HepG2 (cell line): ENCODE measurements around the gene SH3D21. TPM values are rescaled to one million over a fixed set of nuclear protein-coding genes. Genes with fewer than 3 reads are reported as not detected.

Experiments
- FOXA1 ChIP-seq, 2 experiments: fragments of 450-650 bp in 1 of 2; sonication (generic) in 1 of 2; formaldehyde crosslinking in 1 of 2; IDR thresholded peaks; 2 replicates each; pipeline versions ENCODE4 v1.4.0 to v1.6.1; 2016 to 2020; ENCODE audit warnings: missing genetic modification reagents in 1 of 2
- IRF2 ChIP-seq: IDR thresholded peaks from 2 replicates; pipeline ENCODE4 v1.6.1; 2018; ENCODE audit warnings: missing genetic modification reagents, missing compliant biosample characterization
- JUND ChIP-seq: sonication (generic); formaldehyde crosslinking; IDR thresholded peaks from 2 replicates; pipeline ENCODE4 v1.8.0; 2022; ENCODE audit warnings: mild to moderate bottlenecking, missing genetic modification reagents
- MEIS1 ChIP-seq: sonication (generic); formaldehyde crosslinking; IDR thresholded peaks from 2 replicates; pipeline ENCODE4 v1.9.0; 2021; ENCODE audit warnings: mild to moderate bottlenecking, missing genetic modification reagents, moderate library complexity, borderline replicate concordance
- MTF1 ChIP-seq: sonication (generic); formaldehyde crosslinking; IDR thresholded peaks from 2 replicates; pipeline ENCODE4 v1.5.0; 2020; ENCODE audit warnings: missing genetic modification reagents
- NCOA5 ChIP-seq: sonication (generic); formaldehyde crosslinking; IDR thresholded peaks from 2 replicates; pipeline ENCODE4 v1.4.0; 2020; ENCODE audit warnings: missing genetic modification reagents
- ZNF367 ChIP-seq: sonication (generic); formaldehyde crosslinking; IDR thresholded peaks from 2 replicates; pipeline ENCODE4 v1.4.0; 2020; ENCODE audit warnings: missing genetic modification reagents, borderline replicate concordance
- ZNF382 ChIP-seq: sonication (generic); formaldehyde crosslinking; IDR thresholded peaks from 2 replicates; pipeline ENCODE4 v1.5.0; 2020; ENCODE audit warnings: missing genetic modification reagents, mild to moderate bottlenecking, borderline replicate concordance
- ZNF432 ChIP-seq: sonication (generic); formaldehyde crosslinking; IDR thresholded peaks from 2 replicates; pipeline ENCODE4 v1.5.0; 2020; ENCODE audit warnings: missing genetic modification reagents, mild to moderate bottlenecking, borderline replicate concordance
- ZNF609 ChIP-seq: sonication (generic); formaldehyde crosslinking; IDR thresholded peaks from 2 replicates; pipeline ENCODE4 v1.4.0; 2020; ENCODE audit warnings: mild to moderate bottlenecking, missing genetic modification reagents, borderline replicate concordance
- polyA plus RNA-seq, 8 experiments: library from polyadenylated mRNA; depleted of rRNA in 3 of 8; stranded (reverse) in 7 of 8; unstranded in 1 of 8; fragments of >200 nt; fragmentation: Illumina TruSeq in 4 of 8; extraction: Trizol in 4 of 8; gene quantifications; 2 replicates each; pipeline versions ENCODE4 v1.2.1 to v1.2.3, GENCODE V29; 2011 to 2016; ENCODE audit warnings: low read depth in 4 of 8, missing spikeins in 1 of 8, mixed read lengths in 1 of 8; ENCODE audit not compliant: insufficient read depth in 1 of 8
- total RNA-seq, 5 experiments: library from RNA; depleted of rRNA; stranded (reverse); fragments of >200 nt; fragmentation: Illumina TruSeq; extraction: Trizol; gene quantifications; 2 replicates each; pipeline ENCODE4 v1.2.3, GENCODE V29; 2016; ENCODE audit warnings: low read depth in 1 of 5

The SH3D21 gene
- total and polyA plus RNA-seq, 2 of the 13 experiments (the other 11 are each of a cell fraction or from before 2014, with no cell fraction given), result 5.1 to 8.6 TPM

DNA sequence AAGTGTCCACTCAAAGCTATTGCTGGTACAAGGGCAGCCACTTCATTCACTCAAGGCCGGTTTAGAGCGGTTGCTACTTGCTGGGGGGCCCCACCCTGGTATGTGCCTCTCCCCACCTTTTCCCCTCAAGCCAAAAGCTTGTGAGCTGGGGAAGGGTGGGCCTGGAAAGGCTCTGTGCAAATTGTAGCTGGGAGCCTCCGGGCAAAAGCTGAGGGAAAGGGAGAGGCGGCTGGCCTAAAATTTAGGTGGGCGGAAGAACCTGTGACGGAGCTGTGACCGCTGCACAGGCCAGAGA, 306 bp upstream of the SH3D21 start (continued):
- TF ChIP-seq MTF1, result no peak
- no peak for TF ChIP-seq ZNF432 (CRISPR knock-in tag)
- TF ChIP-seq MEIS1 (CRISPR knock-in tag), result no peak
- TF ChIP-seq ZNF609 (CRISPR knock-in tag), result no peak
- no peak for TF ChIP-seq FOXA1 (IDR thresholded peaks at IDR 0.05)
- TF ChIP-seq FOXA1 (CRISPR knock-in tag; IDR thresholded peaks at IDR 0.05), result no peak
- TF ChIP-seq JUND (CRISPR knock-in tag), result no peak
- no peak for TF ChIP-seq ZNF367 (CRISPR knock-in tag)
- no peak for TF ChIP-seq ZNF382 (CRISPR knock-in tag)
- no peak for TF ChIP-seq NCOA5 (CRISPR knock-in tag)
- no peak for TF ChIP-seq IRF2 (CRISPR knock-in tag)
